ENCODE data around the gene REPS2.
"Not testable (repeated sequence)": the region's sequence is repeated elsewhere in the genome, so short reads cannot be mapped to it uniquely, and the experiment has no call there.

Gene REPS2

DNA sequence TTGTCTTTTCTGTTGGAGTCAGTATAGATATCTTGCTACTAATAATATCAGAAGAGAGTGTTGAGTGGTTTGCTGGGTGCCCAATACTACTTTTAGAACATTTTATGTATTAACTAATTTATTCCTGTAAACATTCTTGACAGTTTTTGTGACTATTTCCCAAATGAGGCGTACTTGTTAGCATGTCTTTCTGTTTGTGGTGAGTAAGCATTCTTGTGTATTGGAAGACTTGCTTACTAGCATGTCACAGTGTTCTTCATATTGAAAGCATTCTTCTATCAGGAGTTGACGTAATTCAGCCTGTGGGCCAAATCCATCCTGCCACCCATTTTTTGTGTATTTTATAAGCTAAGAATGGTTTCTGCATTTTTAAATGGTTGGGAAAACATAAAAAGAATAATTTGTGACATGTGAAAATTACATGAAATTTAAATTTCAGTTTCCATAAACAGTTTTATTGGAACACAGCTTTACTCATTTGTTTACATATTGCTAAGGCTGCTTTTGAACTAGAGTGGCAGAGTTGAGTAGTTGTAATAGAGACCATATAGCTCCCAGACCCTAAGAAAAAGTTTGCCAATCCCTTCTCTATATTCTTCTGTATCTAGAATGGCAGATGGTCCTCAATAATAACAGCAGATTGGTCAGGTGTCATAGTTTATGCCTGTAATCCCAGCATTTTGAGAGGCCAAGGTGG is 20.4 kb downstream of the REPS2 start:
- H3K9me2 ChIP-seq (replicated peaks; ENCODE audit: control insufficient read depth, low read length): no peaks in the 10 kb centered on the region
- no peaks in the 10 kb centered on the region for H3K27me3 ChIP-seq (ENCODE audit: control insufficient read depth, low read length)
- TF ChIP-seq EZH2phosphoT487 (IDR thresholded peaks at IDR 0.05; ENCODE audit: borderline replicate concordance, low read length): no peak
- TF ChIP-seq, protein P1, sequence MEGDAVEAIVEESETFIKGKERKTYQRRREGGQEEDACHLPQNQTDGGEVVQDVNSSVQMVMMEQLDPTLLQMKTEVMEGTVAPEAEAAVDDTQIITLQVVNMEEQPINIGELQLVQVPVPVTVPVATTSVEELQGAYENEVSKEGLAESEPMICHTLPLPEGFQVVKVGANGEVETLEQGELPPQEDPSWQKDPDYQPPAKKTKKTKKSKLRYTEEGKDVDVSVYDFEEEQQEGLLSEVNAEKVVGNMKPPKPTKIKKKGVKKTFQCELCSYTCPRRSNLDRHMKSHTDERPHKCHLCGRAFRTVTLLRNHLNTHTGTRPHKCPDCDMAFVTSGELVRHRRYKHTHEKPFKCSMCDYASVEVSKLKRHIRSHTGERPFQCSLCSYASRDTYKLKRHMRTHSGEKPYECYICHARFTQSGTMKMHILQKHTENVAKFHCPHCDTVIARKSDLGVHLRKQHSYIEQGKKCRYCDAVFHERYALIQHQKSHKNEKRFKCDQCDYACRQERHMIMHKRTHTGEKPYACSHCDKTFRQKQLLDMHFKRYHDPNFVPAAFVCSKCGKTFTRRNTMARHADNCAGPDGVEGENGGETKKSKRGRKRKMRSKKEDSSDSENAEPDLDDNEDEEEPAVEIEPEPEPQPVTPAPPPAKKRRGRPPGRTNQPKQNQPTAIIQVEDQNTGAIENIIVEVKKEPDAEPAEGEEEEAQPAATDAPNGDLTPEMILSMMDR (IDR thresholded peaks at IDR 0.05; ENCODE audit: low read depth, low read length, poor library complexity, severe bottlenecking): no peak
- no peak overlapping the region for H3K4me3 ChIP-seq (ENCODE audit: low read length)
- no peaks in the 10 kb centered on the region for H3K9me3 ChIP-seq (ENCODE audit: control insufficient read depth, insufficient read depth, low read length)
- no peak overlapping the region for H3K27ac ChIP-seq (ENCODE audit: low read depth, low read length)
- no peaks in the 10 kb centered on the region for H3K79me2 ChIP-seq (ENCODE audit: control insufficient read depth, low read length)
- peaks cover 4% of the 10 kb centered on the region for H3K4me1 ChIP-seq (ENCODE audit: control insufficient read depth, low read length)
- H3K4me2 ChIP-seq (ENCODE audit: low read length): no peak overlapping the region
- H3K36me3 ChIP-seq (ENCODE audit: control insufficient read depth, low read length): no peaks in the 10 kb centered on the region
- no peaks in the 10 kb centered on the region for H3F3A ChIP-seq (ENCODE audit: control insufficient read depth, insufficient read depth)
- no peaks in the 10 kb centered on the region for H4K20me1 ChIP-seq (ENCODE audit: control insufficient read depth, insufficient read depth, low read depth, low read length)

DNA sequence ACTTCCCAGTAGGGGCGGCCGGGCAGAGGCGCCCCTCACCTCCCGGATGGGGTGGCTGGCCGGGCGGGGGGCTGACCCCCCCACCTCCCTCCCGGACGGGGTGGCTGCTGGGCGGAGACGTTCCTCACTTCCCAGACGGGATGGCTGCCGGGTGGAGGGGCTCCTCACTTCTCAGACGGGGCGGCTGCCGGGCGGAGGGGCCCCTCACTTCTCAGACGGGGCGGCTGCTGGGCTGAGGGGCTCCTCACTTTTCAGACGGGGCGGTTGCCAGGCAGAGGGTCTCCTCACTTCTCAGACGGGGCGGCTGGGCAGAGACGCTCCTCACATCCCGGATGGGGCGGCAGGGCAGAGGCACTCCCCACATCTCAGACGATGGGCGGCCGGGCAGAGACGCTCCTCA is 22.3 kb downstream of the REPS2 start:
- not testable (repeated sequence) for H3K36me3 ChIP-seq (ENCODE audit: control insufficient read depth, low read length); H3K9me3 ChIP-seq (ENCODE audit: control insufficient read depth, insufficient read depth, low read length); H3K27ac ChIP-seq (ENCODE audit: low read depth, low read length); H3K4me3 ChIP-seq (ENCODE audit: low read length); H3K4me2 ChIP-seq (ENCODE audit: low read length); H3K79me2 ChIP-seq (ENCODE audit: control insufficient read depth, low read length); H4K20me1 ChIP-seq (ENCODE audit: control insufficient read depth, insufficient read depth, low read depth, low read length); H3F3A ChIP-seq (ENCODE audit: control insufficient read depth, insufficient read depth); H3K27me3 ChIP-seq (ENCODE audit: control insufficient read depth, low read length); H3K4me1 ChIP-seq (ENCODE audit: control insufficient read depth, low read length); H3K9me2 ChIP-seq (replicated peaks; ENCODE audit: control insufficient read depth, low read length)

DNA sequence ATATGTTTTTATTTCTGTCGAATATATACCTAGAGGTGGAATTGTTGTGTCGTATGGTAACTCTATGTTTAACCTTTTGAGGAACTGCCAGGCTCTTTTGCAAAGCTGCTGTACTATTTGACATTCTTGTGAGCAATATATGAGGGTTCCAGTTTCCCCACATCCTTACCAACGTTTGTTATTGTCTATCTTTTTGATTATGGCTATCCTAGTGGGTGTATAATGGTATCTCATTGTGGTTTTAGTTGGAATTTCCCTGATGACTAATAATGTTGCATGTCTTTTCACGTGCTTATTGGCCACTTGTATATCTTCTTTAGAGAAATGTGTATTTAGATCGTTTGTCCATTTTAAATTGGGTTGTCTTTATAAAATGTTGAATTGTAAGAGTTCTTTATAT is 24.5 kb downstream of the REPS2 start:
- no peaks in the 10 kb centered on the region for H3K36me3 ChIP-seq (ENCODE audit: control insufficient read depth, low read length)
- H3K4me1 ChIP-seq (ENCODE audit: control insufficient read depth, low read length): peaks cover 11% of the 10 kb centered on the region
- TF ChIP-seq EZH2phosphoT487 (IDR thresholded peaks at IDR 0.05; ENCODE audit: borderline replicate concordance, low read length): no peak
- TF ChIP-seq, protein P1 (IDR thresholded peaks at IDR 0.05; ENCODE audit: low read depth, low read length, poor library complexity, severe bottlenecking): no peak

DNA sequence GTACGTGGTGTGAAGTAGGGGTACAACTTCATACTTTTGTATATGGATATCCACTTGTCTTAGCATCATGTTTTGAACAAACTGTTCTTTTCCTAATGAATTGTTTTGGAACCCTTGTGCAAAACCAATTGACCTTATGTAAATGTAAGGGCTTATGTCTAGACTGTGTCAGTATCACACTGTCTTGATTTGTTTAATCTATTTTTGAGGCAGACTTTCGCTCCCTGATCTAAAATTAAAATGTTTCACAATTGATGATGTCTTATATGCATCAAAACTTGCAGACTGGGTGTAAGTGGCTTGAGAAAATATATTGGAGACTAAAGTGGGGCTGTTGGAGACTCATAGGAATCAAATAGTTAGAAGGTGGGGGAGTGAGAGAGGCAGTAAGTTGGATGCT is 25.2 kb downstream of the REPS2 start:
- H3K4me2 ChIP-seq (ENCODE audit: low read length): no peak overlapping the region
- no peaks in the 10 kb centered on the region for H3K36me3 ChIP-seq (ENCODE audit: control insufficient read depth, low read length)
- no peaks in the 10 kb centered on the region for H3K9me2 ChIP-seq (replicated peaks; ENCODE audit: control insufficient read depth, low read length)
- H3K79me2 ChIP-seq (ENCODE audit: control insufficient read depth, low read length): no peaks in the 10 kb centered on the region
- TF ChIP-seq EZH2phosphoT487 (IDR thresholded peaks at IDR 0.05; ENCODE audit: borderline replicate concordance, low read length): no peak
- TF ChIP-seq, protein P1 (IDR thresholded peaks at IDR 0.05; ENCODE audit: low read depth, low read length, poor library complexity, severe bottlenecking): no peak
- no peaks in the 10 kb centered on the region for H3K27me3 ChIP-seq (ENCODE audit: control insufficient read depth, low read length)
- no peaks in the 10 kb centered on the region for H4K20me1 ChIP-seq (ENCODE audit: control insufficient read depth, insufficient read depth, low read depth, low read length)
- H3K4me1 ChIP-seq (ENCODE audit: control insufficient read depth, low read length): peaks cover 11% of the 10 kb centered on the region
- no peaks in the 10 kb centered on the region for H3K9me3 ChIP-seq (ENCODE audit: control insufficient read depth, insufficient read depth, low read length)
- H3F3A ChIP-seq (ENCODE audit: control insufficient read depth, insufficient read depth): no peaks in the 10 kb centered on the region
- H3K27ac ChIP-seq (ENCODE audit: low read depth, low read length): no peak overlapping the region
- no peak overlapping the region for H3K4me3 ChIP-seq (ENCODE audit: low read length)

More for the DNA sequence above, 24.5 kb downstream of the REPS2 start:
- H3K4me3 ChIP-seq (ENCODE audit: low read length): no peak overlapping the region
- H3K79me2 ChIP-seq (ENCODE audit: control insufficient read depth, low read length): no peaks in the 10 kb centered on the region
- H3K4me2 ChIP-seq (ENCODE audit: low read length): no peak overlapping the region
- H3K27me3 ChIP-seq (ENCODE audit: control insufficient read depth, low read length): no peaks in the 10 kb centered on the region
- no peaks in the 10 kb centered on the region for H3K9me3 ChIP-seq (ENCODE audit: control insufficient read depth, insufficient read depth, low read length)
- no peak overlapping the region for H3K27ac ChIP-seq (ENCODE audit: low read depth, low read length)
- no peaks in the 10 kb centered on the region for H4K20me1 ChIP-seq (ENCODE audit: control insufficient read depth, insufficient read depth, low read depth, low read length)
- H3K9me2 ChIP-seq (replicated peaks; ENCODE audit: control insufficient read depth, low read length): no peaks in the 10 kb centered on the region
- H3F3A ChIP-seq (ENCODE audit: control insufficient read depth, insufficient read depth): no peaks in the 10 kb centered on the region

Measured in DOHH2 (cell line).